GM21447 (cell line): ENCODE measurements around the gene OR51S1.
"Not testable (repeated sequence)": the region's sequence is repeated elsewhere in the genome, so short reads cannot be mapped to it uniquely, and the experiment has no call there.

ENCODE experiments used
- ATAC-seq: cut with Tn5 transposase; IDR thresholded peaks from one replicate; pipeline ENCODE4 v1.9.1; 2021; ENCODE audit not compliant: unreplicated experiment

The OR51S1 gene

GRCh38 chr11:4808476-4808875, 40.5 kb downstream of the OR51S1 start:
- no peak for ATAC-seq

- no peak for ATAC-seq
These were observed 44.7 kb downstream of the OR51S1 start, which contains the start of gene OR52R1 for GRCh38 chr11:4804280-4804679. TSS of gene OR52R1 (minus strand) at chr11:4804380. CDS start at chr11:4804380, 0 bp downstream.

GRCh38 chr11:4801316-4801715, 47.7 kb downstream of the OR51S1 start:
- ATAC-seq, result not testable (repeated sequence)

DNA sequence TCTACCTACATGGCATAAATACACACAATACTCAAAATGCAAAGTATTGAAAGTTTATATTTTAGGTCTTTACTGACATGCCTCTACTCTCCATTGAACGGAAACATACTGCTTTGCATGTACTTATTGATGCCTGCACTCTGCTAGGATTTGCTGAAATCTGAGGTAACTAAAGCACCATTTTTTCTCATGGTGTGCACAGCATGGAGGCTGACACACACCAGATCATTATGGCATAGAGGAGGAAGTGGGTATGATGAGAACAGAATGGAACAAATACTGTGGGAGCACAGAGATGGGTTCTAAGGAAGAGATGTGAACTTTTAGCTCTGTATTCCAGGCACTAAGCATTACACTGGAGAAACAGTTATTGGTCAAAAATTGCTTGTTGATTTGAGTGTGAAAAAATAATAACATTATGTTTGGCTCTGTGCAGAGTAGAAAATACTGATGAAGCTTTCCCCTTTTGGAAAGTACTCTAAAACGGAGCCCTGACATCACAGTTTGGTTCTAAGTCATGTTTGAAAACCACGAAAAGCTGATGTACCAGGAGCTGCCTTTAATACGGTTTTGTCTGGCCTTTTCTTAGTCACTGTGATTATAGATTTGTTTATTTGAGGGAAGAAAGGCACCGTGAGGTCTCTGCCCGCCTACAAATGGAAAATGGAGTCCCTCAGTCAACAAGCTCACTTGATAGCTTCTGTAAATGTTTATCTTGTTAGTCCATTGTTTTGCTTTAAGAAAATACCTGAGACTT, 50.4 kb downstream of the OR51S1 start:
- no peak for ATAC-seq
